IMR-90 (cell line): ENCODE data around the gene PACSIN2. TPM values are rescaled to one million over a fixed set of nuclear protein-coding genes. Genes with fewer than 3 reads are reported as not detected.

Source experiments
- ATAC-seq: fragments of 200-7000 bp; cut with Tn5 transposase; 2 replicates; pipeline ENCODE4 v1.9.1; 2020; ENCODE audit warnings: low read depth, mild to moderate bottlenecking, moderate library complexity
- BruUV-seq: library from RNA; stranded (reverse); fragments of 400-500 nt; replicated peaks from 2 replicates; lab custom pipeline; 2021; lab: Mats Ljungman, UMichigan
- CTCF ChIA-PET: fragments of 300-600 bp; formaldehyde crosslinking; extraction: SDS; loops from one replicate; lab custom pipeline; 2021; ENCODE audit warnings: antibody characterized with exemption; lab: Yijun Ruan, JAX
- POLR2A ChIA-PET: fragments of 300-600 bp; sonication (Branson Sonifier 250); formaldehyde crosslinking; loops from one replicate; lab custom pipeline; 2022; ENCODE audit warnings: antibody characterized with exemption; ENCODE audit not compliant: unreplicated experiment; lab: Charles Lee
- DNase-seq: peaks from one replicate; pipeline ENCODE4 v3.0.0; 2013
- H2AFZ ChIP-seq: replicated peaks from 2 replicates; pipeline ENCODE3; 2013; ENCODE audit warnings: low read length, mild to moderate bottlenecking; ENCODE audit not compliant: poor library complexity
- H2AK5ac ChIP-seq: 2 replicates; pipeline ENCODE4 v1.6.1; 2013; ENCODE audit warnings: low read depth, low read length, inconsistent platforms
- H2AK9ac ChIP-seq: replicated peaks from 2 replicates; pipeline ENCODE3; 2013; ENCODE audit warnings: mild to moderate bottlenecking, low read depth, low read length, moderate library complexity; ENCODE audit not compliant: poor library complexity
- H2BK120ac ChIP-seq: 2 replicates; pipeline ENCODE4 v1.6.1; 2013; ENCODE audit warnings: low read depth, low read length, inconsistent platforms
- H2BK15ac ChIP-seq: 3 replicates; pipeline ENCODE4 v1.6.1; 2013; ENCODE audit warnings: low read depth, low read length, inconsistent platforms
- H2BK20ac ChIP-seq: 2 replicates; pipeline ENCODE4 v1.6.1; 2013; ENCODE audit warnings: low read depth, mild to moderate bottlenecking, inconsistent platforms, low read length, moderate library complexity
- H2BK5ac ChIP-seq: 2 replicates; pipeline ENCODE4 v1.6.1; 2013; ENCODE audit warnings: mild to moderate bottlenecking, low read depth, low read length, inconsistent platforms; ENCODE audit not compliant: poor library complexity, severe bottlenecking
- H3K14ac ChIP-seq: replicated peaks from 2 replicates; pipeline ENCODE4 v1.6.1; 2013; ENCODE audit warnings: low read depth, low read length, inconsistent platforms
- H3K18ac ChIP-seq: 2 replicates; pipeline ENCODE4 v1.6.1; 2013; ENCODE audit warnings: low read depth, low read length, control low read depth
- H3K23ac ChIP-seq: 2 replicates; pipeline ENCODE4 v1.6.1; 2013; ENCODE audit warnings: low read depth, low read length, inconsistent platforms
- H3K27ac ChIP-seq: 2 replicates; pipeline ENCODE4 v1.5.1; 2013; ENCODE audit warnings: mild to moderate bottlenecking, control low read depth, low read length; ENCODE audit not compliant: insufficient read depth
- H3K27me3 ChIP-seq: 2 replicates; pipeline ENCODE4 v1.6.1; 2013; ENCODE audit warnings: low read length; ENCODE audit not compliant: control insufficient read depth, insufficient read depth
- H3K36me3 ChIP-seq: 2 replicates; pipeline ENCODE4 v1.6.1; 2013; ENCODE audit warnings: low read length, mixed read lengths; ENCODE audit not compliant: control insufficient read depth, insufficient read depth
- H3K4ac ChIP-seq: 2 replicates; pipeline ENCODE4 v1.6.1; 2013; ENCODE audit warnings: low read depth, low read length, inconsistent platforms
- H3K4me1 ChIP-seq: 2 replicates; pipeline ENCODE4 v1.6.1; 2013; ENCODE audit warnings: low read length, mixed read lengths; ENCODE audit not compliant: control insufficient read depth, insufficient read depth
- H3K4me2 ChIP-seq: 2 replicates; pipeline ENCODE4 v1.6.1; 2013; ENCODE audit warnings: low read depth, mild to moderate bottlenecking, control low read depth, low read length, moderate library complexity
- H3K4me3 ChIP-seq: 2 replicates; pipeline ENCODE4 v1.5.1; 2013; ENCODE audit warnings: low read depth, mild to moderate bottlenecking, control low read depth, low read length, moderate library complexity; ENCODE audit not compliant: insufficient read depth
- H3K56ac ChIP-seq: 2 replicates; pipeline ENCODE4 v1.6.1; 2013; ENCODE audit warnings: low read length, inconsistent platforms; ENCODE audit not compliant: insufficient read depth; ENCODE audit errors: extremely low read depth
- H3K79me1 ChIP-seq, 2 experiments: 2 replicates each; pipeline ENCODE4 v1.6.1; 2013; ENCODE audit warnings: low read length in 2 of 2, inconsistent platforms in 1 of 2, low read depth in 1 of 2
- H3K9ac ChIP-seq: 2 replicates; pipeline ENCODE4 v1.6.1; 2013; ENCODE audit warnings: low read depth, low read length, control low read depth
- H3K9me1 ChIP-seq: 2 replicates; pipeline ENCODE4 v1.6.1; 2013; ENCODE audit warnings: low read length, inconsistent platforms; ENCODE audit not compliant: insufficient read depth
- H3K9me3 ChIP-seq: 2 replicates; pipeline ENCODE4 v1.6.1; 2013; ENCODE audit warnings: low read length; ENCODE audit not compliant: control insufficient read depth, insufficient read depth
- H4K20me1 ChIP-seq: 2 replicates; pipeline ENCODE4 v1.6.1; 2013; ENCODE audit warnings: low read length, inconsistent platforms; ENCODE audit not compliant: insufficient read depth
- H4K5ac ChIP-seq: 2 replicates; pipeline ENCODE4 v1.6.1; 2013; ENCODE audit warnings: mild to moderate bottlenecking, low read depth, low read length, control low read depth
- H4K8ac ChIP-seq, 2 experiments: 2 replicates each; pipeline ENCODE4 v1.6.1; 2013; ENCODE audit warnings: low read depth in 2 of 2, low read length in 2 of 2, control low read depth in 1 of 2, inconsistent platforms in 1 of 2
- H4K91ac ChIP-seq: 2 replicates; pipeline ENCODE4 v1.6.1; 2013; ENCODE audit warnings: low read depth, low read length, inconsistent platforms; ENCODE audit not compliant: insufficient read depth
- BHLHE40 ChIP-seq: fragments of 150-350 bp; IDR thresholded peaks from 2 replicates; pipeline ENCODE4 v1.6.1; 2016; ENCODE audit warnings: mild to moderate bottlenecking, low read depth, low read length
- CHD1 ChIP-seq: IDR thresholded peaks from 2 replicates; pipeline ENCODE4 v1.6.1; 2012; ENCODE audit warnings: low read depth, low read length, improper control_type of control experiment
- CTCF ChIP-seq: conservative IDR thresholded peaks from 2 replicates; pipeline ENCODE4 v1.5.1; 2012; ENCODE audit warnings: mild to moderate bottlenecking, low read depth, low read length, improper control_type of control experiment
- MAFK ChIP-seq: IDR thresholded peaks from 2 replicates; pipeline ENCODE4 v1.6.1; 2012; ENCODE audit warnings: low read depth, low read length, improper control_type of control experiment
- NFE2L2 ChIP-seq: fragments of 150-350 bp; IDR thresholded peaks from 2 replicates; pipeline ENCODE4 v1.6.1; 2016; ENCODE audit warnings: low read depth, mild to moderate bottlenecking, low read length
- RAD21 ChIP-seq: IDR thresholded peaks from 2 replicates; pipeline ENCODE4 v1.6.1; 2012; ENCODE audit warnings: low read length, improper control_type of control experiment
- RFX5 ChIP-seq: IDR thresholded peaks from 2 replicates; pipeline ENCODE4 v1.8.0; 2012; ENCODE audit warnings: low read depth, mild to moderate bottlenecking, low read length, moderate library complexity
- SMC3 ChIP-seq: fragments of 150-350 bp; IDR thresholded peaks from 2 replicates; pipeline ENCODE4 v1.6.1; 2016; ENCODE audit warnings: low read depth, mild to moderate bottlenecking, antibody characterized with exemption, low read length, moderate library complexity
- WGBS, 2 experiments: methylation state at CpG; one replicate each; pipeline versions ENCODE4 v1.1.5 to v1.1.7; 2013; ENCODE audit warnings: missing lambda C conversion rate in 2 of 2; ENCODE audit not compliant: insufficient read length in 1 of 2; ENCODE audit errors: extremely low coverage in 2 of 2; 5-methylcytosine and 5-hydroxymethylcytosine counted together
- dilution Hi-C: fragments of 300-500 bp; cut with HindIII; formaldehyde crosslinking; loops from one replicate; pipeline ENCODE4 v1.14.3; 2018; ENCODE audit warnings: low sequenced_read_pairs; ENCODE audit not compliant: unreplicated experiment
- in situ Hi-C: fragments of 300-500 bp; cut with MboI; formaldehyde crosslinking; loops from 3 replicates; pipeline ENCODE4 v1.14.3; 2019; ENCODE audit warnings: low sequenced_read_pairs, inconsistent platforms, mixed read lengths
- intact Hi-C: fragments of 100-400 bp; cut with micrococcal nuclease; formaldehyde crosslinking; loops from 2 replicates; pipeline ENCODE4 v1.10.0; 2022
- polyA plus RNA-seq, 3 experiments: library from polyadenylated mRNA; depleted of rRNA; stranded (reverse); fragments of >200 nt; gene quantifications; 2 replicates each; pipeline ENCODE4 v1.2.3, GENCODE V29; 2012; ENCODE audit warnings: low replicate concordance in 1 of 3
- total RNA-seq: library from RNA; depleted of rRNA; stranded (reverse); fragments of >200 nt; gene quantifications from 2 replicates; pipeline ENCODE4 v1.2.3, GENCODE V29; 2012

The PACSIN2 gene
- total and polyA plus RNA-seq, 2 of the 4 experiments (the other 2 are of a cell fraction), result 85.0 to 118 TPM

GRCh38 chr22:43001271-43002201 is 13.4 kb downstream of the PACSIN2 start (continued):
- no peak for TF ChIP-seq CHD1
- no peak for TF ChIP-seq RFX5
- no peak for TF ChIP-seq BHLHE40

- H3K9ac ChIP-seq, result no peak overlapping the region
- H2BK5ac ChIP-seq, result peak overlapping the region; percentile 90
- in situ Hi-C loops, result no loop called here
Measured at GRCh38 chr22:43000441-43001175, 14.3 kb downstream of the PACSIN2 start.

More at GRCh38 chr22:43000441-43001175, 14.3 kb downstream of the PACSIN2 start:
- Histone ChIP-seq H2BK15ac (peak overlapping the region; percentile 84), H2BK120ac (peak overlapping the region; percentile 95), H3K4me1 (peaks cover 54% of the 10 kb centered on the region), H3K9me1 (peaks cover 45% of the 10 kb centered on the region), H2AK5ac (peak overlapping the region; percentile 96), H4K5ac (peak overlapping the region; percentile 39; the same call in 1 of the 2 replicates), H3K18ac (peak overlapping the region; percentile 70), H2AK9ac (peak overlapping the region; percentile 75), H4K20me1 (peaks cover 19% of the 10 kb centered on the region), H3K14ac (peak overlapping the region; percentile 87), H3K4me3 (no peak overlapping the region), H3K23ac (peak overlapping the region; percentile 80; the same call in 1 of the 2 replicates), H4K91ac (peak overlapping the region; percentile 90), H3K27ac (peak overlapping the region; percentile 81), H3K4me2 (peak overlapping the region; percentile 67), H2BK20ac (peak overlapping the region; percentile 91), H3K4ac (peak overlapping the region; percentile 91), H4K8ac (peak overlapping the region; percentile 43 to 93; a peak in 3 of 4 replicates), H3K36me3 (no peaks in the 10 kb centered on the region), H3K9me3 (no peaks in the 10 kb centered on the region), H3K56ac (peak overlapping the region; percentile 55; the same call in 1 of the 2 replicates), H3K79me1 (peaks cover 26 to 84% of the 10 kb centered on the region in 2 experiments), H2AFZ (no peak overlapping the region), H3K27me3 (no peaks in the 10 kb centered on the region)
- intact Hi-C loops, result no loop called here
- no peak for ATAC-seq
- POLR2A ChIA-PET, result no interaction called here
- no TSS peak for BruUV-seq
- TF ChIP-seq RAD21 (no peak), SMC3 (no peak), NFE2L2 (no peak), CTCF (no peak), MAFK (peak; percentile 40)
- DNase-seq, result peak; percentile 74
- 100% methylated on average over 1 of the region's 8 CpGs; no CpG with 5 or more reads in 1 of the 2 experiments for WGBS, 2 experiments
- CTCF ChIA-PET, result interaction anchor here (0.6 to 1.0 kb wide), 2 partner anchors 41 to 79 kb away, joined by 3 read pairs; no protein-coding TSS in a partner anchor
- dilution Hi-C loops, result no loop called here
